ENCODE results near the gene KCNAB1. TPM values are rescaled to one million over a fixed set of nuclear protein-coding genes. Genes with fewer than 3 reads are reported as not detected.

KCNAB1 gene
- total RNA-seq, 1 experiment from 2014 or later: 1.0 TPM

- TF ChIP-seq CREB1 (CRISPR knock-in tag; IDR thresholded peaks at IDR 0.05): no peak
- TF ChIP-seq NR2C2 (CRISPR knock-in tag; IDR thresholded peaks at IDR 0.05): no peak
- no peak for TF ChIP-seq MAX (CRISPR knock-in tag; IDR thresholded peaks at IDR 0.05)
- no peak for TF ChIP-seq PRRX2 (CRISPR knock-in tag; IDR thresholded peaks at IDR 0.05)
- no peak for TF ChIP-seq NFYB (CRISPR knock-in tag; conservative IDR thresholded peaks at IDR 0.05; ENCODE audit: low read depth)
- no peak for TF ChIP-seq CREM (CRISPR knock-in tag; IDR thresholded peaks at IDR 0.05)
- no peak for TF ChIP-seq FOXP1 (CRISPR knock-in tag; IDR thresholded peaks at IDR 0.05; ENCODE audit: borderline replicate concordance)
- no peak for TF ChIP-seq EMX1 (CRISPR knock-in tag; IDR thresholded peaks at IDR 0.05)
- TF ChIP-seq PREB (CRISPR knock-in tag; IDR thresholded peaks at IDR 0.05; ENCODE audit: borderline replicate concordance): no peak
- TF ChIP-seq CDX4 (CRISPR knock-in tag; IDR thresholded peaks at IDR 0.05; ENCODE audit: borderline replicate concordance): no peak
- TF ChIP-seq ATF3 (CRISPR knock-in tag; conservative IDR thresholded peaks at IDR 0.05): no peak
- TF ChIP-seq MXD4 (CRISPR knock-in tag; IDR thresholded peaks at IDR 0.05; ENCODE audit: borderline replicate concordance): no peak
These were observed 360.6 kb downstream of the KCNAB1 start (continued) for GRCh38 chr3:156480949-156481348.

- no peak for ATAC-seq
- POLR2A ChIA-PET: no interaction called here
- Mint-ChIP-seq H3K27me3 (ENCODE audit: low read depth) (no peaks in the 10 kb centered on the region), H3K27ac (no peak overlapping the region), H3K4me1 (peaks cover 4% of the 10 kb centered on the region; the same call in 1 of the 2 replicates), H3K9me3 (no peaks in the 10 kb centered on the region), H3K36me3 (no peaks in the 10 kb centered on the region), H3K4me3 (no peak overlapping the region)
- no peak for DNase-seq (ENCODE audit: low spot score)
- CTCF ChIA-PET: interaction anchor here (1.0 to 2.8 kb wide), 2 partner anchors 8 to 27 kb away, joined by 5 to 13 read pairs; no protein-coding TSS in a partner anchor
- TF ChIP-seq ERG (CRISPR knock-in tag; IDR thresholded peaks at IDR 0.05) (no peak), JAZF1 (CRISPR knock-in tag; IDR thresholded peaks at IDR 0.05) (no peak), MLX (CRISPR knock-in tag; IDR thresholded peaks at IDR 0.05) (no peak), OVOL2 (CRISPR knock-in tag; IDR thresholded peaks at IDR 0.05; ENCODE audit: borderline replicate concordance) (no peak), ZNF671 (CRISPR knock-in tag; IDR thresholded peaks at IDR 0.05) (no peak), ESRRA (CRISPR knock-in tag; IDR thresholded peaks at IDR 0.05; ENCODE audit: borderline replicate concordance) (no peak), ELF4 (CRISPR knock-in tag; IDR thresholded peaks at IDR 0.05; ENCODE audit: low read depth) (no peak), NFE2L1 (CRISPR knock-in tag; IDR thresholded peaks at IDR 0.05) (no peak), ZNF416 (CRISPR knock-in tag; IDR thresholded peaks at IDR 0.05) (no peak), JUN (CRISPR knock-in tag; IDR thresholded peaks at IDR 0.05) (no peak), ZSCAN18 (CRISPR knock-in tag; IDR thresholded peaks at IDR 0.05) (no peak), CBFB (CRISPR knock-in tag; IDR thresholded peaks at IDR 0.05; ENCODE audit: low read depth) (no peak), ATF1 (CRISPR knock-in tag; IDR thresholded peaks at IDR 0.05) (no peak), ARID4B (CRISPR knock-in tag; IDR thresholded peaks at IDR 0.05; ENCODE audit: borderline replicate concordance) (no peak), ZBTB43 (CRISPR knock-in tag; IDR thresholded peaks at IDR 0.05) (no peak), PRRX2 (CRISPR knock-in tag; IDR thresholded peaks at IDR 0.05) (no peak)
These were observed 362.6 kb downstream of the KCNAB1 start for GRCh38 chr3:156483002-156483401.

Measured in WTC11 (cell line).